GM19438 (cell line): ENCODE measurements around the gene KIZ.

Experiments
- ATAC-seq: cut with Tn5 transposase; IDR thresholded peaks from one replicate; pipeline ENCODE4 v1.9.1; 2021; ENCODE audit warnings: low read depth; ENCODE audit not compliant: unreplicated experiment

KIZ gene

DNA sequence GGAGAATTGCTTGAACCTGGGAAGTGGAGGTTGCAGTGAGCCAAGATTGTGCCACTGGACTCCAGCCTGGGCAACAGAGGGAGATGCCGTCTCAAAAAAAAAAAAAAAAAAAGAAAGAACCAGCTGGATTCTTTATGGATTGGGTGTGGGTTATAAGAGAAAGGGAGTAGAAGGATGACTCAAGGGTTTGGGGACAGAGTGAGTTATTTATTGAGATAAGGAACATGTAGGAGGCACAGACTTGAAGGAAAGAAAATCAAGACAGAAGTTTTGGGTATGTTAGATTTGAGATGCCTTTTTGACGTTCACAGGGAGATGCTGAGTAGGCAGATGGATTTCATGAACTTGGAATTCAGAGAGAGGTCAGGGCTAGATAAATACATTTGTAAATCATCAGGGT is 47.6 kb downstream of the KIZ start:
- ATAC-seq: no peak

DNA sequence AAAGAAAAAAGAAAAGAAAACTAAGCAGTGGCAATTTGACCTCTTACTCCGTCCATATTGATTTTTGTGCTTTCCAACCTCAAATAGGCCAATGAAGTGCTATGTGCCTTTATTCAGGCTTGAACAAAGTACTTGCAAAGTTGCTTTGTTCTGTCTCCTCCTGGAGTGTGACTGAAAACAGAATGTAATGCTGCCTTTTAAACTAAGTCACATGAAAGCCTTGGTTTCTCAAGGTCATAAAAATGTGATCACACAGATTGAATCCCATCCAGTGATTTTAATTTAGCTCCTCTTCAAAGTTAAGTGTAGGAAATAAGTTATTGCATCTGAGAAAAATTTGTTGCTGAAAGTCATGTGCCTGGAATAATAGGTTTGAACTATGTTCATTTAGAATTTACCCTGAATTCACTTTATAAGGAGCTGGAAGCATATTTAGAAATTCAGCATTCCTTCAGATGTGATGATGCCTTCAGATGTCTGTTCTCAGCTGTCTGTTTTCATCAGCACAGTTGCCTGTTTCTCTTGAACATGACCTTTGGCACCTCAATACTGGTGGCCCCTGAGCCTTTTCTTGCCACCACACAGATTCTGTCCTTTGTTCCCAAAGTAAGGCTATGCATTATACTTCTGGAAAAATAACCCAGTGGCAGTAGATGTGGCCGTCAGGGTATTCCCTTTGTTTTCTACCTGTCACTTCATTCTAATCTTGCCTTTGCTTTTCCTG is 48.8 kb downstream of the KIZ start:
- ATAC-seq: no peak

DNA sequence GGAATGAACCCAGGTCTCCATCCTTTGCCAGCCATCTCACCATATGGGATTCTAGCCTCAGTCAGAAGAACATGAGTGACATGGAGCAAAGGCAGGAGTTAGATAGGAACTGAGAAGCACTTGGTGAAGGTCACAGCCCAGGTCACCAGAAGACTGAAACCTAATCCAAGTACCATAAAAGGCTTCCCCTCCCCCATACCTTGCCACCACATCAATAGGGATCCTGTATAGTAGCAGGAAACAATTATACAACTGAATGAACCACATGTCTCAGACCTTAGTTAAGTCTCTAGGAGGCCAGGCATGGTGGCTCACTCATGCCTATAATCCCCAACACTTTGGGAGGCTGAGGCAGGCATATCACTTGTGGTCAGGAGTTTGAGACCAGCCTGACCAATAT is 49.6 kb downstream of the KIZ start:
- ATAC-seq: no peak

DNA sequence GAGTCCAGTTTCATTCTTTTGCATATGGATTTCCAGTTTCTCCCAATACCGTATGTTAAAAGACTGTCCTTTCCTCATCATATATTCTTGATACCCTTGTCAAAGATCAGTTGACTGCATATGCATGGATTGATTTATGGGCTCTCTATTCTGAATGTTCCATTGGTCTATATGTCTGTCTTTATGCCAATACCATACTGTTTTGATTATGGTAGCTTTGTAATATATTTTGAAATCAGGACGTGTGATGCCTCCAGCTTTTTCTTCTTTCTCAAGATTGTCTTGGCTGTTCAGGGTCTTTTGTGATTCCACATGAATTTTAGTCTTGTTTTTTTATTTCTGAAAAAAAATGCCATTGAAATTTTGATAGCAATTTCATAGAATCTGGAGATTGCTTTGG is 51.9 kb downstream of the KIZ start:
- ATAC-seq: no peak

DNA sequence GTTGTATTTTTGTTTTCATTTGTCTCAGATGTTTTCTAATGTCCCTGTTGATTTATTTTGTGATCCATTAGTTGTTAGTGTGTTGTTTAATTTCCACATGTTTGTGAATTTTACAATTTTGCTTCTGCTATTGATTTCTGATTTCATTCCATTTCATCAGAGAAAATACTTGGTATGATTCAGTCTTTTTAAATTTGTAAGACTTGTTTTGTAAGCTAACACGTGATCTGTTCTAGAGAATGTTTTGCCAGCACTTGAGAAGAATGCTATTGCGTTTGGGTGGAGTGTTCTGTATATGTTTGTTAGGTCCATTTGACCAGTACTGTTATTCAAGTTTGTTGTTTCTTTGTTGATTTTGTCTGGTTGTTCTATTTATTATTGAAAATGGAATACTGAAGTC is 53.9 kb downstream of the KIZ start:
- no peak for ATAC-seq

DNA sequence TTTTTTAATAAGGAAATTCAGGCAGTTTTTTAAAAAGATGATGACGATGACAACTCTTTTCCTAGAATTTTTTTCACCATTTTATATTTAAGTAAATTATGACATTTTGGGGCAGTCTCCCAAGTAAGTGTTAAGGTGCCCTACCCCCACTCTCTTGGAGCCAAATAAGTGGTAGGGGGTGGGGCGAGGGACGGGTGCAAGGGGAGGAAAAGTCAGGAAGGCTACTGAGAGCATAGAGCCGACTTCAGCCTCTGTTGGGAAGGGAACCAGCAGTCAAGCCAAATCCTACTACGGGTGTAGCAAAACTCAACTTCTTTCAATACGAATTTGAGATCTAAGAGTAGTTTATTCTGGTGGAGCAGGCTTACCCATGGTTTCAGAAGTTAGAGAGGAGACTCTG is 54.4 kb downstream of the KIZ start:
- no peak for ATAC-seq

DNA sequence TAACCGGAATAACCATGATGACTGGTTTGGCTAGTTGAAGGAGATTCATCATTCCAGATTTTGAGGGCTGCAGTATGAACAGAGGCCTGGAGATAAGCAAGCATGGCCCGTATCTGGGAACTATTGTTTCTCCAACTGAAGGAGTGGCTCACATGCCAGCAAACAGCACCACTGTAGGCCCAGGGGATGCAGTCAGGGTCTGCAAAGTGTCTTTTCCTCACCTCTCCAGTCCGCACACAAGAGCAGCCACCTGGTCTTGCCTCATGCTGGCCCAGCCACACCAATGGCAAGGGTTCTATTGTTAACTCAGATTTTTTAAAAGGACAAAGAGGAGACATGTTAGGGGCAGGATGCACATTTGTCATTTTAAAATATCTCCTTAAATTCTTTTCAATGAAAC is 55.1 kb downstream of the KIZ start:
- ATAC-seq: no peak

DNA sequence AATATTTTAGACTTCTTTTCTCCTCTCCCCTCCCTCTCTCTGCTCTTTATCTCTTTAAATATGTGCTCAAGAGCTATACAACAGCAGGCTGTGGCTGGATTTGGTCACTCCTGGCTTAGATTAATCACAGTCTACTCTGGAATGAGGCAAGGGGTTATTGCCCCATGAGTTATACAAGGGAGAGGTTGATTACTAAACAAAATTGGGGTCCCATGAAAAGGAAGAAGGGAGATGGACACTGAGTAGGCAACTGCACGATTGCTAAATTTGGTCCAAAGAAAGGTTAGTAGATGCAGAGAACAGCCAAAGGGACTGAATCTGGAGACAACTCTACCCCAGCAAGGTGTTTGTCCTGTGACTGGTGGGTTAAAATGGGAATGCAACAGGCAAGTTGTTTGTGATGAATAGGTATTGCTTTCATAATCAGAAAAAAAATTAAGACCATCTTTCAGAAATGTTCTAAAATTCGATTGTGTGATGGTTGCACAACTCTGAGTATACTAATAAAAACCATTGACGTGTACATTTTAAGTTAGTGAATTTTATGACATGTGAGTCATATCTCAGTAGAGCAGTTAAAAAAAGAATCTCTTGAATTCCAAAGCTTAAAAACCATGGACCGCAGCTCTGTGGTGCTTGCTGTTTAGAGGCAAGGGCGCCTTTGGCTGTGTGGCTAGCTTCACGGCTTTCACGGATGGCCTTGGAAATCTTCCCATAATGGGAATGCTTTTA is 57.1 kb downstream of the KIZ start:
- ATAC-seq: no peak

DNA sequence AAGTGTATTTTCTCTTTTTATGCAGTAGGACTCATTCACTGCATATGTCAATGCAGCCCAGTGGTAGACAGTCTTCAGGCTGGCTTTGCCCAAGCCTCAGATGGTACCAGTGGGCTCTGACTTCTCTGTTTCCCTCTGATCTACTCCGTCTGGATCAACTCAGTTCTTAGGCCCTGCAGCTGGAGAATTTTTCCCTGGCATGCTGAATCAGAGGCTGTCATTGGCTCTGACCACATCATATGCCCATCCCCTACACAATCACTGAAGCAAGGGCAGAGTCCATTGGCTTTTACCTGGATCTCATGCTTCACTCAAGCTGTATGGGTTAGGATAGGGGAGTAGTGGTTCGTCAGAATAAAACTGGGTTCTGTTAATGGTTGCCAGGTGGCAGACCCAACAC is 57.8 kb downstream of the KIZ start:
- ATAC-seq: no peak

DNA sequence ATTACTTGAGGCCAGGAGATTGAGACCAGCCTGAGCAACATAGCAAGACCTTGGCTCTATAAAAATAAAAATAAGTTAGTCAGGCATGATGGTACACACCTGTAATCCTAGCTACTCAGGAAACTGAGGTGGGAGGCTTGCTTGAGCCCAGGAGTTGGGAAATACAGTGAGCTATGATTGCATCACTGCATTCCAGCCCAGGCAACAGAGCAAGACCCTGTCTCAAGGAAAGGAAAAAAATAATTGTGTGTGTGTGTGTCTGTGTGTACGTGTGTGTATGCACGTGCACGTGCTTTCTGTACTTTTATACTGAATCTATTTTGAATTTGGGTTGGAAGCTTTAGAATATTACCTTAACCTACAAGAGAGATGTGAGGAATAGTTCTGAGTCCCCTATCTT is 58.9 kb downstream of the KIZ start:
- ATAC-seq: no peak

DNA sequence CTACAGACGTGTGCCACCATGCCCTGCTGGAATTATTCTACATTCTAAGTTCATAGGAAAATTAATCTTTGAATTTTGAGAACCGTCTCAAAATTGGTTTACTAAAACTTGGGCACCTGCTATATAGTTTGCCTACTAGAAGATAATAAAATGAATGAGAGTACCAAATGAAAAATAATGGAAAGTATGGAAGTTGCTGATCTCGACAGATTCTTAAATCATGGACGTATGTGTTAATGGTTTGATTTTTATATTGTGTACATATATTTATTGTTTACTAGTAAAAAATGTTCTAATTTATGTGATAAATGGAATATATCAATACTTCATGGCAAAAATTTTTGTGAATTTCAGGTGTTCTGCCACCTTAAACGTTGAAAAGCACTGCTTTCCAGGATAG is 60.0 kb downstream of the KIZ start:
- no peak for ATAC-seq

DNA sequence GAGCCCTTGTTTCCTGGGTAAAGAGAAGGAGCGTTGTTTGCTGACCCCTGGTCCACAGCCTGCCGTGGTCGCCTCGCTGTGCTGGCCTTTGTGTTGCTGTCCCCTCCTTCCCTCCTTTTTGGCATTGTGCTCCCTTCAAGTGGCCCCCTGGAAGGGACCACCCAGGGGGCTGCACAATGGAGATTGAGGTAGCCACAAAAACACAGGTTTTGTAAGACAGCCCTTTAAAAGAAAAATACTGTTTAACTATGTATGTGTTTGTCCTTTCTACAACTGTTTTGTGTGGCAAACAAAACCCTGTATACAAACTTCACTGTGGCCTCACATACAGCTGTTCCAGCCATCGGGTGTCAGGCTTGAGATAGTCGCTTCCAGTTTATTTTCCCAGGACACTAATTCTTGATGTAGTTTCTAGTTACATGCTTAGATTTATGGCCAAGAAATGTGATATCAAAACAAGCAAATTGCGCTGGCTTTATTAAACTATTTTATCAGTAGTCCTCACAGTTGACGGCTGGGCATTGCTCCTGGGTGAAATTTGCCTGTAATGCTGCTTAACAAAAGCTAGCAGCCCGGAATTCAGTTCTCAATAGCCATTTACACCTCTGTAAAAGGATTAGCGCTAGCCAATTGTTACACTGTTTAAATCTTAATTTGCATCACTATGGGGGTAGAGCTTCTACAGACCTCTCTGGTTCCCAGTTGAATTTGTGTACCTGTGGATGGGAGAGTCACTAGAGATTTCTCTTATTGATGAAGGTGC is 64.1 kb downstream of the KIZ start:
- no peak for ATAC-seq

DNA sequence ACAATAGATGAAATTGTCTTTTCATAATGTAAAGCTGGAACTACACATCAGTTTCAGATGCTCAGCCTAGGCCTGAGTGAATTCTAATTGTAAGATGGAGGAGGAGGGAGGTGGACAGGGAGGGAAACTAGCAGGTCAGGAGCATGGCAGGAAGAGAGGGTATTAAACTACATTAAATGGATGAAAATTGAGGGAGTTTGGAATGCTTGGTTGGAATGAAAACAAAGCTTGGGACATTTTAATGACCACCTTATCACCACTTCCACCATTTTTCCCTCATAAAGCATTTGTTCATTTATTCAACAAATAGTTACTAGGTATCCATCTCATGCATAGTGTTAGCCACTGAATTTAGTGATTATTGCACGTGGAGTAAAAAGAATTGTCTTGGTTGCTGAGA is 65.0 kb downstream of the KIZ start:
- no peak for ATAC-seq

DNA sequence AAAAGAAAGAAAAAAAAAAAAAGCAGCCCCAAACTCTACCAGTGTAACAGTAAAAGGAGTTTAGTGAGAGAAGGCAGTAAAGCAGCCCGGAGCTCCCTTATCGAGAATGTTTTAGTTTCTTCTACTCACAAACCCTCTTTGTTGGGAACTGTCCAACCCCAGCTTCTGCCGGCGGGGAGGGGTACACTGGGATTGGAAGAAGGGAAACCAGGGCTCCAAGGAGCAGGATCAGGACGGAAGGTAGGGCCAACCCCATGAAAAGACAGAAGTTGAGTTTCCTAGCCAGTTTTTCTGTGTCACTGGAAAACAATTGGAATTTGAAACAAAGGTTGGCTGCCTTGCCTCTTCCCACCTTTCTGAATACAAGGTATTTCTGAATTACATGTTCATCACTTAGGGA is 66.0 kb downstream of the KIZ start:
- ATAC-seq: no peak

DNA sequence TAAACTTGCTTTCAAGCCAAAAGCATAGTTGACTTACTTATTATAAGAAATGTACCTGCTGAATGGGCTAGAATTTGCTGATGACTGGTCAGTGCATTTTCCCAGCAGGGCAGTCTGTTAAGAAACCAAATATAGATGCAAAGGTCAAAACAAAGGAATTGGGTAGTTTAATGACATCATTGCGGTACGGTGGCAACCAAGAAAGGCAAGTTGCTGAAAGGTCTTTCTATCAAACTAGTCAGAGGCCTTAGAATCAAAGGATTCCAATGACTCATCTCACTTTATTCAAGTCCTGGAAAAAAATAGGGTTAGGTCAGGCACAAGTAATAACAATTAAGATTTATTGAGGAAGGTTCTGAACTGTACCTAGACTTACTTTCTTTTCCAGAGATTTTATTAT is 76.4 kb downstream of the KIZ start:
- no peak for ATAC-seq

DNA sequence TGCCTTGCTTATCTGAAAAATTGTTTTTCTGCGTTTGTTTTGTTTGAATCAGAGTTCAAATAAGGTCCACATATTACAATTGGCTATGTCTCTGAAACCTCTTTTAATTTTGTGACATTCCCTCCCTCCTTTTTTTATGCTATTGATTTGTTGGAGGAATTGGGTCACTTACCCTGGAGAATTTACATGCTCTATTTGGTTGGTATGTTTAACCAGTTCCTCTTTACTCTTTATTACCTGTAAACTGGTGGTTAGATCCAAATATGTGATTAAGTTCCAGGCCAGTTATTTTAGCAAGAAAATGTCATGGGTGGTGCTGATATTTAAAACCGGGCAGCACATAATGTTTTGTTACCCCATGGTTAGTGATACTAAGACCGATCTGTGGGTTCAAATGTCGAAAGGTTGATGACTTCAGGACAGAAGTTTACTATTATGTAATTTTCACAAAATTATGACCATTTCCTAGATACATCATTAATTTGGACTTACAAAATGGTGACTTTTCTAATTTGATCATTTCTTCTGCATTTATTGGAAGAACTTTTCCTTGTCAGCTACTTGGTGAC is 77.3 kb downstream of the KIZ start:
- ATAC-seq: no peak

DNA sequence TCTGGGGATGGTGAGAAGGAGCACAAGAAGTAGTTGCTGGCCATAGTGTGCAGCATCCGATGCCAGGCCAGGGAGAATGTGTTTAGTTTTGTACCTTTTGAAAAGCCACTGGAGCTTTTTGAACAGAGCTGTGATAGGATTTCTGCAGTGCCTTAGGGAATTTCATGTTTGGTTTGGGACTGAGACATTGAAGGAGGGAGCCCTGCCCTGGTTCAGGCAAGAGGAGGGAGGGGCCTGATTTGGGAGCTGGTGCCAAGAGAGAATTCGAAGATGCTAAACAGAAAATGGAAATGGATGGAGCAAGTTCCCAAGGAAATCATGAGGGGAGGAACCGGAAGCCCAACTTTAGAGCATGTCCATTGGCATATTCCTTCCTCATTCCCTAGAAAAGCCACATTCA is 80.7 kb downstream of the KIZ start:
- no peak for ATAC-seq

DNA sequence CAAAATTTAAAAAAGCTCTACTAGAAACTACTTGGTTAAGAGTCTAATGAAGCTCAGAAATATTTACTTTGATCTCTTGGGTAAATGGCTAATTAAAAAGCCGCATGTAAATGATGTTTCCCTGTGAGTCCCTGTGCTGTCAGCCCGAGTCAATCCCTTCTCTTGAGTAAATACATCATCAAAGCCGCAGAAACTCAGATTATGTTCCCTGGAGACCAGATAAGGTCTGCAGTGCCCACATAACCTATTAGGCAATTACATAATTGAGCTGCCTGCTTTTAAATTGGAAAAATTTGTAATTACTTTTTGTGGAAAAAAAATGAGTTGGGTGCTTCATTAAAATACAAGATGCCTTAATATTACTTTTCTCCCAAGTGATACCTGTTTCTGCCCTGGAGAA is 83.1 kb downstream of the KIZ start:
- ATAC-seq: no peak

DNA sequence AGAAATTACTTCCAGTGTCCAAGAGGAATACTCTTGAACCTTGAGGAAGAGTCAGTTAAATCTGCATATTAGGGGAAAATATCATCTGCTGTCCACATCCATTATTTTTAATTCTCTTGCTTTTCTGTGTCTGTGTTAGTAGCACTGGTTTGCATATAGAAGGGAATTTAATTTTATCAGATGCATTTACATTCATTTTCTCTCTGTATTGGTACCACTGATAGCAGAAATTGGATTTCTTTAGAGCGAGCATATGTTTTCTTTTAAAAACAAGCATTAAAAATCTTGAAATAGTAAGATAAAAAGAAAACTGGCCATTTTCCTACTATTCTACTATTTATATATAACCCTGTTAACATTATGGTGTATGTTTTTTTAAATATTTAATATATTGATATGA is 83.8 kb downstream of the KIZ start:
- ATAC-seq: no peak

DNA sequence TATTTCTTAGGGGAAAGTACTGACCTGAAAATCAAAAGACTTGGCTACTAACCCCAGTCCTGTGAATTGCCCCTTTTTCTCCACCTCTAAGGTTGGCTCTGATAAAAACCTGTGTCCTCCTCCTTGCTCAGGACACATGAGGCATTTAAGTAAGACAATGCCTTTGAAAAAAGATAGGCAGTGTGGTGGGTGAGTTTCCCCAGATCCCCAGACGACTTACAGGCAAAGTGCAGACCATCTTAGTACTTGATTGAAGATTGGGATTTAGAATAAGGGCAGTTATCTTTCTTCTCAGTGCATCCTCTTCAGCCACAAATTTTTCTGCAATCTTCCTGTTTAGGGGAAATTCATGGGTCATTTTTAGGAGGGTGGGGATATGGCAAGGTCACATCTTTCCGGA is 87.8 kb downstream of the KIZ start:
- ATAC-seq: no peak

DNA sequence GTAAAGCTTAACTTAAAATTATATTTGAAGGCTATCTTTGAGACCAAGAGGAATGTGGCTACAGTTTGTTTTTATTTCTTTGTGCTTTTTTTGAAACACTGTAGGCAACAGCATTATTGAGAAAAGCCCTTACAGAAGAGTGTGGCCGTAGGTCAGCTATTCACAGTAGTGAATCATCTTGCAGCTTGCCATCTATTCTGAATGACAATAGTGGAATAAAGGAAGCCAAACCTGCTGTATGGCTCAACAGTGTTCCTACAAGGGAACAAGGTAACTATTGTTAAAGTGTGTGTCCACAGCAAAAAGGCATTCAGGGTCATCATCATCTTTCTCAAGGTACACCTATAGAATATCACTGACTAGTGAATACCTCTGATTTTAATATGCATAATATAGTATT is 88.5 kb downstream of the KIZ start:
- no peak for ATAC-seq
